Neural progenitor cell (in vitro differentiated cells): Measurements from ENCODE around the gene KXD1.

Experiments used
- CTCF ChIP-seq: fragments of 200-600 bp; sonication (generic); IDR thresholded peaks from 2 replicates; pipeline ENCODE4 v1.5.1; 2017; ENCODE audit warnings: antibody characterized with exemption, mild to moderate bottlenecking
- EZH2 ChIP-seq: fragments of 200-600 bp; sonication (generic); IDR thresholded peaks from 2 replicates; pipeline ENCODE4 v1.6.1; 2017; ENCODE audit warnings: antibody characterized with exemption, mild to moderate bottlenecking, moderate library complexity
- EZH2phosphoT487 ChIP-seq: fragments of 200-600 bp; sonication (generic); IDR thresholded peaks from 2 replicates; pipeline ENCODE4 v1.6.1; 2017; ENCODE audit warnings: antibody characterized with exemption

DNA sequence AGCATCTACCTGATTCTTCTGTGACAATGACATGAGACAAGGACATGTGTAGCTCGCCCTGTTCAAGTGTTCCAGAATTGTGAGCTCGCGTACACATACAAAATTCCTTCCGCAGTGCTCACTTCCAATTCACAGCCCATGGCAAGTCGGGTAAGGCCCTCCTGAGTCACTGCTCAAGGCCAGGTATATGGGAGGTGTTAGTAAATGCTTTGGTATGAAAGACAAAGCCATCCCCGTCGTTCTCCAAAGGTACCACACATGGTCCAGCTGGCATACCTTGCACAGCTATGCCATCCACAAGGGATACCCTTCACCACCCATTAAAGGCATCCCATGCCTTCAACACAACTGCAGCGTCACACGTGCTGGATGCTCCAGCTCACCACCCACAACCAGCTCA, 31.4 kb upstream of the KXD1 start:
- TF ChIP-seq EZH2phosphoT487: no peak
- no peak for TF ChIP-seq CTCF
- no peak for TF ChIP-seq EZH2
